ENCODE measurements around the gene PEF1.

PEF1 gene

GRCh38 chr1:31581821-31582810 is 62.6 kb downstream of the PEF1 start:
- no peak for DNase-seq

- no peak for DNase-seq
Measured at GRCh38 chr1:31580891-31581603, 63.6 kb downstream of the PEF1 start.

- no peak for DNase-seq
Measured at GRCh38 chr1:31580513-31580870, 64.2 kb downstream of the PEF1 start.
